ENCODE measurements around the gene ALDH1A2.

DNA sequence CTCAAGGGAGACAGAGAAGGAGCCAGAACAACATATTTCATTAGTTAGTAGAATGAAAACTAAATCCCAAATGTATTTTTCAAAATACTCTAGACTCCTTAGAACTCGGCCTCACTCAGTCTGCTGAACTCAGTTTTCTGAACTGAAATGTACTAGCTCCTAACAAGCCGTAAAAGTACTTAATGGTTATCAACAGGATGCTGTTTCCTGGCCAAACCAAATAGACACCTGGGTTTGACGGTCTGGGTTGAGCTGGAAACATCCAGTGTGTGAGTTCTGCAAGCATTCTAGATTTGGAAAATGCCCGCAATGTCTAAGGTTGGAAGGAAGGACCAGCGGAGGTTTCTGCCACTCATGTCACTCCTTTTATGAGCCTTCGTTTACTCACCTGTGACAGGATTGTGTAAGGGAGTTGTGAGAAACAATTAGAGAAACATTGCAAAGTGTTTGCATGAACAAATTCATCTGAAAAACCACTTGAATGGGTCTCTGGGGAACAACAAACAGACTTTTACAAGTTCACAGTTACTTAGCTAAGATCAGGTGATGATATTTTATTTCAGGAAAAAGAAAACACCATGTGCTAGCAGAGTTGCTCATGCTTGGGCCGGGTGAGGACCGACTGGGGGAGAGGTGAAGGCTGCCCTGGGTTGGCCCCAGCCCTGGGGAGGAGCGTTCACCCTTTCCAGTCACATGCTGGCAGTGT is 151.0 kb downstream of the ALDH1A2 start:
- TF ChIP-seq, protein P1, sequence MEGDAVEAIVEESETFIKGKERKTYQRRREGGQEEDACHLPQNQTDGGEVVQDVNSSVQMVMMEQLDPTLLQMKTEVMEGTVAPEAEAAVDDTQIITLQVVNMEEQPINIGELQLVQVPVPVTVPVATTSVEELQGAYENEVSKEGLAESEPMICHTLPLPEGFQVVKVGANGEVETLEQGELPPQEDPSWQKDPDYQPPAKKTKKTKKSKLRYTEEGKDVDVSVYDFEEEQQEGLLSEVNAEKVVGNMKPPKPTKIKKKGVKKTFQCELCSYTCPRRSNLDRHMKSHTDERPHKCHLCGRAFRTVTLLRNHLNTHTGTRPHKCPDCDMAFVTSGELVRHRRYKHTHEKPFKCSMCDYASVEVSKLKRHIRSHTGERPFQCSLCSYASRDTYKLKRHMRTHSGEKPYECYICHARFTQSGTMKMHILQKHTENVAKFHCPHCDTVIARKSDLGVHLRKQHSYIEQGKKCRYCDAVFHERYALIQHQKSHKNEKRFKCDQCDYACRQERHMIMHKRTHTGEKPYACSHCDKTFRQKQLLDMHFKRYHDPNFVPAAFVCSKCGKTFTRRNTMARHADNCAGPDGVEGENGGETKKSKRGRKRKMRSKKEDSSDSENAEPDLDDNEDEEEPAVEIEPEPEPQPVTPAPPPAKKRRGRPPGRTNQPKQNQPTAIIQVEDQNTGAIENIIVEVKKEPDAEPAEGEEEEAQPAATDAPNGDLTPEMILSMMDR (IDR thresholded peaks at IDR 0.05) = no peak
- TF ChIP-seq POLR2A (IDR thresholded peaks at IDR 0.05) = no peak
